Prostate gland (tissue), 2 donors: ENCODE results near the gene CRABP2. TPM values are rescaled to one million over a fixed set of nuclear protein-coding genes. Genes with fewer than 3 reads are reported as not detected.
A peak's percentile ranks its signal among the peaks of the same experiment; 100 is the strongest.

Experiments
- DNase-seq: peaks from one replicate; pipeline ENCODE4 v3.0.0-alpha.2; 2019; ENCODE audit warnings: low spot score
- H3K27ac ChIP-seq, 2 donors: fragments of 200-600 bp; sonication (generic); 2 replicates each; pipeline ENCODE4 v1.5.1; 2017 to 2019
- H3K27me3 ChIP-seq: fragments of 200-600 bp; sonication (generic); replicated peaks from 2 replicates; pipeline ENCODE4 v1.5.1; 2019; ENCODE audit not compliant: insufficient read depth
- H3K36me3 ChIP-seq, 2 donors: fragments of 200-600 bp; sonication (generic); 1 replicate in 1 of 2; 2 replicates in 1 of 2; pipeline versions ENCODE4 v1.5.1 to v1.8.1; 2017 to 2019
- H3K4me1 ChIP-seq: fragments of 200-600 bp; sonication (generic); replicated peaks from 2 replicates; pipeline ENCODE4 v1.5.1; 2019
- H3K4me3 ChIP-seq, 2 donors: fragments of 200-600 bp; sonication (generic); 2 replicates each; pipeline ENCODE4 v1.5.1; 2017 to 2019
- H3K9me3 ChIP-seq: fragments of 200-600 bp; sonication (generic); 2 replicates; pipeline ENCODE4 v1.5.1; 2017
- CTCF ChIP-seq, 4 experiments: fragments of 200-600 bp in 2 of 4; fragments of 450-650 bp in 2 of 4; sonication (generic) in 2 of 4; IDR thresholded peaks; 1 replicate in 3 of 4; 2 replicates in 1 of 4; pipeline ENCODE4 v1.5.1; 2016 to 2019; ENCODE audit warnings: antibody characterized with exemption in 4 of 4, mild to moderate bottlenecking in 2 of 4, moderate library complexity in 2 of 4
- POLR2A ChIP-seq: fragments of 450-650 bp; IDR thresholded peaks from one replicate; pipeline ENCODE4 v1.6.1; 2016; ENCODE audit warnings: antibody characterized with exemption, mild to moderate bottlenecking
- POLR2AphosphoS5 ChIP-seq: sonication (generic); formaldehyde crosslinking; IDR thresholded peaks from one replicate; pipeline ENCODE4 v1.6.1; 2017; ENCODE audit warnings: antibody characterized with exemption
- WGBS: methylation state at CpG from one replicate; pipeline ENCODE4 v1.1.5; 2018; 5-methylcytosine and 5-hydroxymethylcytosine counted together
- intact Hi-C: fragments of 100-400 bp; cut with DNase I; formaldehyde crosslinking; loops from one replicate; pipeline ENCODE4 v1.14.2; 2022
- total RNA-seq, 2 donors: library from RNA; depleted of rRNA; stranded (reverse); fragments of >200 nt; gene quantifications; one replicate each; pipeline ENCODE4 v1.1.0, GENCODE V29; 2016

Gene CRABP2
- total RNA-seq, 2 donors from 2014 or later: 27.3 to 30.8 TPM

GRCh38 chr1:156744786-156745419 lies 39.5 kb upstream of the CRABP2 start:
- intact Hi-C loops: no loop called here
- Histone ChIP-seq H3K27ac (peak overlapping the region in 1 of 2 donors; percentile 8), H3K4me1 (peaks cover 26% of the 10 kb centered on the region), H3K27me3 (no peaks in the 10 kb centered on the region), H3K9me3 (no peaks in the 10 kb centered on the region), H3K36me3 (peaks cover 4 to 20% of the 10 kb centered on the region in 2 donors), H3K4me3 (no peak overlapping the region)
- WGBS: 83% methylated on average over 14 of the region's 14 CpGs
- DNase-seq: no peak
- no peak for TF ChIP-seq POLR2A
- TF ChIP-seq CTCF (IDR thresholded peaks at IDR 0.05): no peak
- no peak for TF ChIP-seq POLR2AphosphoS5

- TF ChIP-seq POLR2A (no peak), POLR2AphosphoS5 (no peak), CTCF (IDR thresholded peaks at IDR 0.05) (no peak)
- peak overlapping the region in 1 of 2 donors; percentile 8 for H3K27ac ChIP-seq
Observed at GRCh38 chr1:156744344-156744743, 39.0 kb upstream of the CRABP2 start.

GRCh38 chr1:156743367-156744302 lies 38.3 kb upstream of the CRABP2 start:
- no peaks in the 10 kb centered on the region for H3K27me3 ChIP-seq
- no peak for DNase-seq
- intact Hi-C loops: no loop called here
- WGBS: 81% methylated on average over 14 of the region's 14 CpGs
- TF ChIP-seq POLR2AphosphoS5 (no peak), CTCF (IDR thresholded peaks at IDR 0.05) (no peak), POLR2A (no peak)
- H3K36me3 ChIP-seq: peaks cover 4 to 20% of the 10 kb centered on the region in 2 donors
- no peak overlapping the region for H3K4me3 ChIP-seq
- H3K4me1 ChIP-seq: peaks cover 20% of the 10 kb centered on the region
- no peak overlapping the region for H3K27ac ChIP-seq
- no peaks in the 10 kb centered on the region for H3K9me3 ChIP-seq

More at GRCh38 chr1:156744344-156744743, 39.0 kb upstream of the CRABP2 start:
- 79% methylated on average over 12 of the region's 12 CpGs for WGBS
- intact Hi-C loops: no loop called here
- Histone ChIP-seq H3K27me3 (no peaks in the 10 kb centered on the region), H3K36me3 (peaks cover 4 to 20% of the 10 kb centered on the region in 2 donors), H3K4me3 (no peak overlapping the region), H3K4me1 (peaks cover 26% of the 10 kb centered on the region), H3K9me3 (no peaks in the 10 kb centered on the region)
- no peak for DNase-seq

- no peak for DNase-seq
- no peaks in the 10 kb centered on the region for H3K27me3 ChIP-seq
- 94% methylated on average over 4 of the region's 4 CpGs for WGBS
- TF ChIP-seq POLR2AphosphoS5 (no peak), POLR2A (no peak), CTCF (IDR thresholded peaks at IDR 0.05) (no peak)
- intact Hi-C loops: no loop called here
- no peak overlapping the region for H3K27ac ChIP-seq
- peaks cover 14% of the 10 kb centered on the region for H3K4me1 ChIP-seq
- no peak overlapping the region for H3K4me3 ChIP-seq
- H3K36me3 ChIP-seq: peaks cover 4 to 20% of the 10 kb centered on the region in 2 donors
- H3K9me3 ChIP-seq: no peaks in the 10 kb centered on the region
Observed at GRCh38 chr1:156742801-156743200, 37.4 kb upstream of the CRABP2 start.
